Measurements from ENCODE around the gene PXDC1.
"Not testable (repeated sequence)": the region's sequence is repeated elsewhere in the genome, so short reads cannot be mapped to it uniquely, and the experiment has no call there.

The PXDC1 gene

DNA sequence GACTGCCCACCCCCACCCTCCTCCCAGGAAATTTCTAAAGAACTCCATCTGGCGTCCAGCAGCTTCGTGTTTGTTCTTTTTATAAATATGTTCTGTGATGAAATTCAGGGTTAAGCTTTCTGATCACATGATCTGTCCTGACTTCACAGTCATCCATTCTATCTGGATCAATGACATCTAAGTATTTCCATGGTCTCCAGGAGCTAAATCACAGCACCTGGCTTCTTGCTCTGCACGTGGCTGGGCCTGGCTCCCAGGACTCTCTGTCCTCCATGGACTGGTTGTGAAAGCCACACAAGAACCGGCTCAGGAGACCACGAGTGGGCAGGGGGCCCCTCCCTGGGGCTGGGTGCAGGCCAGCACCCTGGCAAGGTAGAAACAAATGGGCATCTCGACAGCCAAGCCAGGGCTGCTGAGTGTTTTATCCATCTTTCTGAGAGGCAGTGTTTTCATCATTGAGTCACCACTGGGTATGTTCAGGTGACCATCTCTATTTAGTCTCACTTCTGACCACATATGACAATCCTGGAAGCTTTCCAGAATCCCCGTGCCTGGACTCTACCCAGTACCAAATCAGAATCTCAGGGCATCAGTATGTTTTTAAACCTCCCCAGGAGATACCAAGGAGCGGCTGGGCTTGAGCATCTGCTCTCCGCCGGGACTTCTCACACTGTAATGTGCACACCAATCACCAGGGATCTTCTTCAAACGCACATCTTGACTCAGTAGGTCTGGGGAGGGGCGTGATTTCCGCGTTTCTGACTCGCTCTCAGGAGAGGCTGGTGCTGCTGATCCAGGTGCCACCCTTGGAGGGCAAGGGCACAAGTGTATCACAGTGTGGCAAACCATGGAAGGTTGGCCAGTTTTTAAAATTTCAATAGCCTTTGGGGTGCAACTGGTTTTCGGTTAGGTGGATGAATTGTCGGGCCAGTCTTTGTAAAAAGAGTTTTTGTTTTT, 31.6 kb upstream of the PXDC1 start:
- no peak for DNase-seq (ENCODE audit: low read depth in 2 of 2)

GRCh38 chr6:3781504-3781903, 30.0 kb upstream of the PXDC1 start:
- DNase-seq (ENCODE audit: low read depth in 2 of 2): no peak

GRCh38 chr6:3779574-3779849, 28.0 kb upstream of the PXDC1 start:
- no peak for DNase-seq (ENCODE audit: low read depth in 2 of 2)

DNA sequence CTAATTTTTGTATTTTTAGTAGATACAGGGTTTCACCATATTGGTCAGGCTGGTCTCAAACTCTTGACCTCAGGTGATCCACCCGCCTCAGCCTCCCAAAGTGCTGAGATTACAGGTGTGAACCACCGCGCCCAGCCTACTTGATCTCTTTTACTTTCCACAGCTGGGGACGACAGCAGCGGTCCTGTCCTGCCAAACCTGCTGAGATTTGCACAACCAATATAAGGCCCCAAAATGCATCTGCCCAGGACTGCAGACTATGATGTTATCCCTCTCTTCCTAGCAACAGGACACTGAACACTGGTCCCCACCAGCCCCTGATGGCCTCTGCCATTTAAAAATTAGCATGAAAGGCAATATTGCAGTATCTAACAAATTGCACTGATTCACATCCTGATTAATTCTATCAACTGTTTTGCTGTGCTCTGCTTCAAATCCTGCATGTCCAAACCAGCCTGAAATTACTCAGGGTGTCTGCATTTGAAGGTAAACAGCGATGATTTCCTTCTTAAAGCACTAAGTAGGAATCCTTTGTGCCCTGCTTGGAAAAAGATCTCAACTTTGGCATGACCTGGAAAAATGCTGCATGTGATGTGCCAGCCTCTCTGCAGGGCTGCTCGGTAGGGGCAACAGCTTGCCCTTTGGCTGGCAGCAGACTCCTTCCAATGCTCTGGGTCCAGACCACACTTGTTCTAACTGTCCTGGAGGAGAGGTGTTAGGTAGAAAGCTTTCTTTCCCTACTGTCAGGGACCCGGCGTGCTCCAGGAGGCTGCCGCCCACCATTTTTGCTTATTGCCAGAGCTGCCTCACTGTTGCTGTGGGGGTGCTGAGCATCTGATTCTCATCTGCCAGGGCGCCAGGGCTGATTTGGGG, 27.4 kb upstream of the PXDC1 start:
- no peak for DNase-seq (ENCODE audit: low read depth in 2 of 2)

GRCh38 chr6:3777730-3778461, 26.4 kb upstream of the PXDC1 start:
- DNase-seq (ENCODE audit: low read depth in 2 of 2): no peak

DNA sequence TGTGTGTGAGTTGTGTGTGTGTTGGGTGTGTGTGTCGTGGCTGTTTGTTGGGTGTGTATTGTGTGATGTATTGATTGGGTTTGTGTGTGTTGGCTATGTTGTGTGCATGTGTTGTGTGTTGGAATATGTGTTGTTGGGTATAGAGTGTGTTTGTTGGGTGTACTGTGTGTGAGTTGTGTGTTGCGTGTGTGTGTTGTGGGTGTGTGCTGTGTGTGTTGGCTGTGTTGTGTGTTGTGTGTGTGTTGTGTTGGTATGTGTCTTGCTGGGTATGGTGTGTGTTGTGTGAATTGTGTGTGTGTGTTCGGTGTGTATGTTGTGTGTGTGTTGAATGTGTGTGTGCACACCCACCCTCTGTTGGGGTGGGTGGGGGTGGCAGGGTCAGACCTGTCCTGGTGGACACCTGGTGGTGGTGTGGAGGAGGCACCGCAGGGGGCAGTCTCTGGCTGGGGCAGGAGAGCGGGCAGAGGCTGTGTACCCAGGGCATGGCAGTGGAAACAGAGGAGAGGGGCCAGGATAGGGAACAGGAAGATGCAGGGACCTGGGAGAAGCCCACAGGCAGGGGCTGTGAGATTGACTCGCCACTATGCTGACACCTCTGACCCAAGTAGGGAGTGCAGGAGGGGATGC, 25.5 kb upstream of the PXDC1 start:
- DNase-seq (ENCODE audit: low read depth in 2 of 2): no peak

DNA sequence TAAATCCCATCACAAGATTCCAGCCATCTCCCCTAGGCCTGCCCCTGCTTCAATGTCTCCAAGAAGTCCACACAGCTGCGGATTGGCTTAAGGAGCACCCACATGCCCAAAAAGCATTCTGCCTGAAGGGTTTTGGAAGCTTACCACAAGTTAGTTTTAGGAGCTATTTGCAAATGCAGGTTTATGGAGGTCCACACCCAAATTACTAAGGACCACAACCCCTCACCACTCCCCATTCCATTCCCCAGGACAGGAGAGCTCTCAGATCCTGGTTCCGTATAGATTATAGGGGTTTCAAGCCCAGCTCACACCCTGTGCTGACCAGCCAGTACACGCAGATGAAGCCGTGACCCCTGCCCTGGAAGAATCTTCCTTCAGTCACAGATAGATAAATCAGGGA, 24.3 kb upstream of the PXDC1 start:
- DNase-seq (ENCODE audit: low read depth in 2 of 2): no peak

- no peak for DNase-seq (ENCODE audit: low read depth in 2 of 2)
Measured at GRCh38 chr6:3775386-3775785, 23.9 kb upstream of the PXDC1 start.

DNA sequence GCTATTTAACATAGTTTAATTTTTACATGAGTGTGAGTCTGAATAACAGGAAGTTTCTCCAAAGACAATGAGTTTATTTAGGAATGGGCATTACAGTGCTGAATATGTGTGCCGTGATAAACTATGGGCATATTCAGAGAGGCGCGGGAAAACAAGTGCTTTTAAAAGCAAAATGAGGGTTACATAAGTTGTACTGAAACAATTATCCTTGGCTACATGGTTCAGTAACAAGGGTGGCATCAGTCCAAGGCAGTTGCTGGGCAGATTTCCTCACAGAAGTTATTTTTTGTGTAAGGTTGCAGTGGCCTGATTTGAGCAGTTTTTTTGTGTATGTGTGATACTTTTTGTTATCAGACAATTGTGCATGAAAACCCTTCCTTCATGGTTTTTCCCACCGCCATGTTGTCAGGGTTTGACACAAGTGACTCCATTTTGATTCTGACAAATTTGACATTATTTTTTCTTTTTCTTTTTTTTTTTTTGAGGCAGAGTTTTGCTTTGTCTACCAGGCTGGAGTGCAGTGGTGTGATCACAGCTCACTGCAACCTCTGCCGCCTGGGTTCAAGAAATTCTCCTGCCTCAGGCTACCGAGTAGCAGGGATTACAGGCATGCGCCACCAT, 22.3 kb upstream of the PXDC1 start:
- DNase-seq (ENCODE audit: low read depth in 2 of 2): no peak

DNA sequence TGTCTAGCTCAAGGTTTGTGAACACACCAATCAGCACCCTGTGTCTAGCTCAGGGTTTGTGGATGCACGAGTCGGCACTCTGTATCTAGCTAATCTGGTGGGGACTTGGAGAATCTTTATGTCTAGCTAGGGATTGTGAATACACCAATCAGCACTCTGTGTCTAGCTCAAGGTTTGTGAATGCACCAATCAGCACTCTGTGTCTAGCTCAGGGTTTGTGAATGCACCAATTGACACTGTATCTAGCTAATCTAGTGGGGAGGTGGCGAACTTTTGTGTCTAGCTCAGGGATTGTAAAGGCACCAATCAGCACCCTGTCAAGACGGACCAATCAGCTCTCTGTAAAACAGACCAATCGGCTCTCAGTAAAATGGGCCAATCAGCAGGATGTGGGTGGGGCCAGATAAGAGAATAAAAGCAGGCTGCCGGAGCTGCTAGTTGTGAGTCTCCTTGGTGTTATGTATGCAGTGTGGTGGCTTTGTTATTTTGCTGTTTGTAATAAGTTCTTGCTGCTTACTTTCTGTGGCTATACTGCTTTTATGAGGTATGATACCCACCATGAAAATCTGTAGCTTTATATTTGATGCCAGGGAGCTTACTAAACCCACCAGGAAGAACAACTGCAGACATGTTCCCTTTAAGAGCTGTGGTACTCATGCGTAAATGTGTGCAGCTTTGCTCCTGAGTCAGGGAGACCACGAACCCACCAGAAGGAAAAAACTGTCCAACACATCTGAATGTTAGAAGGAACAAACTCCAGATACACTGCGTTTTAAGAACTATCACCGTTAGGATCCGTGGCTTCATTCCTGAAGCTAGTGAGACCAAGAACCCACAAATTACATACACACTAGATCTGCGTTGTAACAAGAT, 20.9 kb upstream of the PXDC1 start:
- DNase-seq (ENCODE audit: low read depth in 2 of 2): not testable (repeated sequence)

GRCh38 chr6:3771407-3772011, 20.0 kb upstream of the PXDC1 start:
- no peak for DNase-seq (ENCODE audit: low read depth in 2 of 2)

GRCh38 chr6:3770023-3770720, 18.7 kb upstream of the PXDC1 start:
- no peak for DNase-seq (ENCODE audit: low read depth in 2 of 2)

DNA sequence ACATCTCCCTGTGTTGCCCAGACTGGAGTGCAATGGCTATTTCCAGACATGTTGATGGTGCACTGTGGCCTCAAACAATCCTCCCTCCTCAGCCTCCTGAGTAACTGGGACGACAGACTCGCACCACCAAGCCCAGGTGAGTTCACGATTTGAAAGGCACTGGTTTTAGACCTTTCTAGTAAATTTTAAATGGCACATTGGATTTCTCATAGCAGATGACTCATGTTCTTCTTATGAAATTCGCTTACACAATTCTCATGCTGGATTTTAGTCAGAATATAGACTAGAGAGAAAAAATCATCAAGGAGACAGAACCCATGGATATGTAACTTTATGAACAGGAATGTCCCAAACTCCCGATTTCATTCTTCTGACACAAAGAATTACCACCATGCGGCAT, 18.1 kb upstream of the PXDC1 start:
- DNase-seq (ENCODE audit: low read depth in 2 of 2): no peak

- DNase-seq (ENCODE audit: low read depth in 2 of 2): no peak
Measured at GRCh38 chr6:3768502-3768901, 17.0 kb upstream of the PXDC1 start.

DNA sequence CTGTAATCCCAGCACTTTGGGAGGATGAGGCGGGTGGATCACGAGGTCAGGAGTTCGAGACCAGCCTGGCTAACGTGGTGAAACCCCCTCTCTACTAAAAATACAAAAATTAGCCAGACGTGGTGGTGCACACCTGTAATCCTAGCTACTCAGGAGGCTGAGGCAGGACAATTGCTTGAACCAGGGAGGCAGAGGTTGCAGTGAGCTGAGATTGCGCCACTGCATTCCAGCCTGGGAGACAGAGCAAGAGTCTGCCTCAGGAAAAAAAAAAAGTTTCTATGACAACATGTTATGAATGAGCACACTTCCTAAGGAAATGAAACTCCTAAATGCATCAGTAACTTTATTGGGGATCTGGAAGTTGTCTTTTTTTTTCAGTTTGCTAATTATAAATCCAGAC, 16.0 kb upstream of the PXDC1 start:
- not testable (repeated sequence) for DNase-seq (ENCODE audit: low read depth in 2 of 2)

DNA sequence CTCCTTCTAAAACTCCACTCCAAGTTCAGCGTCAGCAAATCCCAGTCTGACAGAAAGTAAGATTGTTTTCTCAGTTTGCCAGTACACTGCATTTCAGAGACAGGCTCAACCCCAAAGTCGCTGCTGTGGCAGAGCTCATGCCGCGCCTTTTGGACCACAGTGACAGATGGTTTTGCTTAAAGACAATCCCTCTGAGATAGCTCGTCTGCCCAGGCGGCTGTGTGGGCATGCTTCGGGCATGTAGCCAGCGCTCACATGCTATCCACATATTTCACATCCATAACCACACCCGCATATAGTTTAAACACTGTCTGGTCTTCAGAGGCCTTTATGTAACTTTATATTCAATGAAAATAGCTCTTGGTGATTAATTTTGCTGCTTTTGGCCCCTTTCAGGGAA, 14.7 kb upstream of the PXDC1 start:
- DNase-seq (ENCODE audit: low read depth in 2 of 2): no peak

DNA sequence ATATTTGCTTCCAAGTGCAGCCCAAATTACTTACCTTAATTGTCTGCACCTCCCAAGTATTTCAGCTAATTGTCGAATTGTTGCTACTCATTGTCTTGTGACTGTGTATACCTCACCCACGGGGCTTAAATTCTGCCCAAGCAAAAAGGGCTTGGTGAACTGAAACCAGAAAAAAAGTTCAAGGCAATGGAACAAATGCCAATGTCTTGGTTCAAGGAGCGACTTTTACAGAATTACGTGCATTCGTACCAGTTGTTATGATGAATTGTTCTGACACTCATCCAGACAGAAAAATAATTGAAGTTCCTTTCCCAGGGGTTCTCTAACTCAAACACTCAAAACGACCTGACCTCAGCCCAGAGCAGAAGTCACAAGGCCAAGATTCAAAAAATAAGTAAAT, 13.9 kb upstream of the PXDC1 start:
- DNase-seq (ENCODE audit: low read depth in 2 of 2): no peak

GRCh38 chr6:3764516-3765335, 13.2 kb upstream of the PXDC1 start:
- no peak for DNase-seq (ENCODE audit: low read depth in 2 of 2)
